Colonic mucosa (tissue), 4 donors: ENCODE measurements around the gene HGS. TPM values are rescaled to one million over a fixed set of nuclear protein-coding genes. Genes with fewer than 3 reads are reported as not detected.

Experiments
- DNase-seq: peaks from one replicate; pipeline ENCODE4 v3.0.0-alpha.2; 2020
- H3K27ac ChIP-seq: fragments of 200-600 bp; one replicate; pipeline ENCODE4 v1.8.0; 2021
- H3K27me3 ChIP-seq: fragments of 200-600 bp; one replicate; pipeline ENCODE4 v1.8.0; 2021
- H3K36me3 ChIP-seq: fragments of 200-600 bp; one replicate; pipeline ENCODE4 v1.8.0; 2021
- H3K4me1 ChIP-seq: fragments of 200-600 bp; one replicate; pipeline ENCODE4 v1.8.0; 2021; ENCODE audit warnings: mild to moderate bottlenecking
- H3K4me3 ChIP-seq: fragments of 200-600 bp; one replicate; pipeline ENCODE4 v1.8.0; 2021
- H3K9ac ChIP-seq, 2 donors: one replicate each; pipeline ENCODE4 v1.7.0; 2013; ENCODE audit warnings: control low read depth in 2 of 2, low read depth in 2 of 2, low read length in 2 of 2
- H3K9me3 ChIP-seq: fragments of 200-600 bp; one replicate; pipeline ENCODE4 v1.8.0; 2021
- intact Hi-C: fragments of 100-400 bp; cut with DNase I; formaldehyde crosslinking; loops from one replicate; pipeline ENCODE4 v1.14.1; 2022
- total RNA-seq, 2 donors: library from RNA; stranded (reverse); fragmentation: NEBNext Ultra II Directional in 1 of 2; extraction: Animal tissue kit (Norgen Biotek cat#: 25700) in 1 of 2; gene quantifications; one replicate each; pipeline ENCODE4 v1.2.1, GENCODE V29; 2021
- TF ChIP-seq, protein P1 (sequence below): fragments of 200-600 bp; IDR thresholded peaks from one replicate; pipeline ENCODE4 v1.8.0; 2022; ENCODE audit warnings: antibody characterized with exemption, mild to moderate bottlenecking
- donor health status: healthy.
- donor health status: DM: no; HTN: no; CAD: no.
- donor health status: DM: no; HTN: no; CAD: no.

The HGS gene
- total RNA-seq, 2 donors from 2014 or later, result 75.2 to 131 TPM

DNA sequence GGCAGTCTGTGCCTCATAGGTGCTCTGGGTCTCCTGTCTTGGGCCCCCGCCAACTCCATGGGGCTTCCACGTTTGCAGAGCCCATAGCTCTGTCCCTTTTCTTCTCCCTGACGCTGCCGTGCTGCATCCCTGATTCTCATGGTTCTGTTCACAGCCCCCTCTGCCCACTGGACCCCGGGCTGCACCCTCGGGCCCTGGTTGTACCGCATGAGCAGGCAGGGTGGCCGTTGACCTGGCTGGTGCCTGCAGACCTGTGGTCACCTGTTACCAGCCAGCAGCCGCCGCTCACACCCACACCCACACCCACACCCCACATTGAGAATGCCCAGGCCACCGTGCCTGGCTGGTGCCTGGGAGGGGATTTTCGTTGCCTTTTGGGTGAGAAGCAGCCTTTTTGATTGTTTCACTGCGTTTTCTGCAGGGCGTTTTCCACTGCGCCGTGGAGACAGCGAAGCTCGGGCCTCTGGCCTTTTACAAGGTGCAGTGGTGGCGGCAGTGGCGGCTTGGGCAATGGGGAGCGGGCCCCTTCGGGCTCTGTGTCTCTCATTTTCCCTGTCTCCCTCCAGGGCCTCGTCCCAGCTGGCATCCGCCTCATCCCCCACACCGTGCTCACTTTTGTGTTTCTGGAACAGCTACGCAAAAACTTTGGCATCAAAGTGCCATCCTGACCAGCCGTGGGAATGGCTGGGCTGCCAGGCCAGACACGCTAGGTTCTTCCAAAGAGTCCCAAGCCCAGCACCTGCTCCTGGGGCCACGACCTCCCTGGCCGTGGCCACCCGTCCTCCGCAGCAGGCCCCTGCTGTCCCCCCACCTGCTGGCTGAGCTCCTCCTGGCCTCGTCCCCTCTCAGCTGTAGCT is 35.8 kb downstream of the HGS start:
- intact Hi-C loops, result no loop called here
- H3K9me3 ChIP-seq, result no peaks in the 10 kb centered on the region
- no peaks in the 10 kb centered on the region for H3K36me3 ChIP-seq
- no peaks in the 10 kb centered on the region for H3K27me3 ChIP-seq
- TF ChIP-seq, protein P1, sequence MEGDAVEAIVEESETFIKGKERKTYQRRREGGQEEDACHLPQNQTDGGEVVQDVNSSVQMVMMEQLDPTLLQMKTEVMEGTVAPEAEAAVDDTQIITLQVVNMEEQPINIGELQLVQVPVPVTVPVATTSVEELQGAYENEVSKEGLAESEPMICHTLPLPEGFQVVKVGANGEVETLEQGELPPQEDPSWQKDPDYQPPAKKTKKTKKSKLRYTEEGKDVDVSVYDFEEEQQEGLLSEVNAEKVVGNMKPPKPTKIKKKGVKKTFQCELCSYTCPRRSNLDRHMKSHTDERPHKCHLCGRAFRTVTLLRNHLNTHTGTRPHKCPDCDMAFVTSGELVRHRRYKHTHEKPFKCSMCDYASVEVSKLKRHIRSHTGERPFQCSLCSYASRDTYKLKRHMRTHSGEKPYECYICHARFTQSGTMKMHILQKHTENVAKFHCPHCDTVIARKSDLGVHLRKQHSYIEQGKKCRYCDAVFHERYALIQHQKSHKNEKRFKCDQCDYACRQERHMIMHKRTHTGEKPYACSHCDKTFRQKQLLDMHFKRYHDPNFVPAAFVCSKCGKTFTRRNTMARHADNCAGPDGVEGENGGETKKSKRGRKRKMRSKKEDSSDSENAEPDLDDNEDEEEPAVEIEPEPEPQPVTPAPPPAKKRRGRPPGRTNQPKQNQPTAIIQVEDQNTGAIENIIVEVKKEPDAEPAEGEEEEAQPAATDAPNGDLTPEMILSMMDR, result no peak
- no peak overlapping the region for H3K9ac ChIP-seq
- H3K4me1 ChIP-seq, result peaks cover 14% of the 10 kb centered on the region
- no peak overlapping the region for H3K27ac ChIP-seq
- no peak overlapping the region for H3K4me3 ChIP-seq
- no peak for DNase-seq

DNA sequence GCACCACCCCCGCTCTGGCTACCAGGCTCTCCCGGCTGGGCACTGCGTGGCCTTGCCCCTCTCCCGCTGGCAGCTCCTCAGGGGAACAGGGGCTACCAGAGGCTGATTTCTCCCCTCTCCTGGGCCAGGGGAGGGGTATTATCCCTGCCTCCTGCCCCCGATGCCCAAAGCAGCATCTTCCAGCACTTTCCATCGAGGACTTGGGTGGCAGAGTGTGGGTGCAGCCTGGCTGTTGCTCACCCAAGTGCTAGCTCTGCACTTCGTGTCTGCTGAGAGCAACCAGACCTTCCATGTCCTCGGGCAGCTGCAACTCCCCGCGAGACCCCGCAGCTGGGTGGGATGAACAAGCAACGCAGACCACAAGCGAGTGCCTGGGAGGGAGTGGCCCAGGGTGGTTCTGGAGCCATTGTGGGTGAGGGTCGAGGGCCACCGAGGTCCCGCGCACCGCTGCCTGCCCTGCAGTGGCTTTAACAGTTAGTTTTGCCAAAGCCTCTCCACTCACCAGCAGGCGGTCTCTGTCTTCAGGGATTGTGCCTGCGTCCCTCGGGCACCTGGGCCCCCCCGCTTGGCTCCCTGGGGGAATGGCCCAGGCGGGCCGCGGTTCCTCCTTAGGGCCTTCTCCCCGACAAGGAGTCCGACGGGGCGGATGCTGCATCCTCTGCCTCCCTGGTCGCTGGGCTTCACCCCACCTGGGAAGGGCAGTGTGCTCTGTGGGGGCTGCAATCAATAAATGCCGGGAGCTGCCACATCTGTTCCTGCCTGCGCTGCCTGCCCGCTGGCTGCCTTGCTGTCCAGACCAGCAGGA is 36.7 kb downstream of the HGS start:
- Histone ChIP-seq H3K27me3 (no peaks in the 10 kb centered on the region), H3K9me3 (no peaks in the 10 kb centered on the region), H3K4me1 (peaks cover 14% of the 10 kb centered on the region), H3K36me3 (no peaks in the 10 kb centered on the region), H3K4me3 (no peak overlapping the region), H3K9ac (no peak overlapping the region), H3K27ac (no peak overlapping the region)
- intact Hi-C loops, result no loop called here
- TF ChIP-seq, protein P1, result no peak
- no peak for DNase-seq

DNA sequence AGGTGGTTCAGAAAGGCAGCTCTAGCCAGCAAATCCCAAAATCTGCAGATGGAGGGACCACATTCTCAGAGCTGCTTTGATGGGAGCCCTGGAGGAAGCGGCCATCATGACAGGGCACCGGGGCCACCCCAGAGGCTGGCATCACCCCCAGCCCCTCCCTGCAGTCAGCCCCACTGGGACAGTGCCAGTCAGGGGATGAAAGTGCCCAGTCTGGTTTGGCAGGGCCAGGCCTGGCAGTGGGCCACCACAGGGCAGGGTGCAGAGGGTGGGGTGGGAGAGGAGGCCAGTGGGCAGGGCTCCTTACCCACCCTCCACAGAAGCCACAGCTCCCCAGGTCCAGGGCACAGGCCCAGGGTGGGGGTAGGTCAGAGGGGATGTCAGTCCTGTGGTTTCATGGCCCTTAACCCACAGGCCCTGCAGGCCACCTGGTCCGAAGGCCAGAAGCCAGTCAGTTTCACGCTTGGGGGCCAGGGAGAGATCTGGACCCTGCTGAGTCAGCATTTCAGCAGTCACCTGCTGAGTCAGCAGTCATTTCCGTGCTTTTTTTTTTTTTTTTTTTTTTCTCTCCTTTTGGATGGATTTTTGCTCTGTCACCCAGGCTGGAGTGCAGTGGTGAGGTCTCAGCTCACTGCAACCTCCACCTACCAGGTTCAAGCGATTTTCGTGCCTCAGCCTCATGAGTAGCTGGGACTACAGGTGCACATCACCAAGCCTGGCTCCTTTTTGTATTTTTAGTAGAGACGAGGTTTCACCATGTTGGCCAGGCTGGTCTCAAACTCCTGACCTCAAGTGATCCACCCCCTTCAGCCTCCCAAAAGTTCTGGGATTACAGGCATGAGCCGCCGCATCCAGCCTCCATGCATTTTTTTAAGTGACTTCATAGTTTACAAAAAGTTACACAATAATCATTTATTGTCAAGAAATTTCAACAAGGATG is 38.6 kb downstream of the HGS start:
- H3K27ac ChIP-seq, result peak overlapping the region; percentile 53
- H3K9ac ChIP-seq, result peak overlapping the region in 1 of 2 donors; percentile 63
- no peak overlapping the region for H3K4me3 ChIP-seq
- TF ChIP-seq, protein P1, result no peak
- no peaks in the 10 kb centered on the region for H3K36me3 ChIP-seq
- no peaks in the 10 kb centered on the region for H3K27me3 ChIP-seq
- intact Hi-C loops, result no loop called here
- H3K4me1 ChIP-seq, result peaks cover 14% of the 10 kb centered on the region
- H3K9me3 ChIP-seq, result no peaks in the 10 kb centered on the region
- peak; percentile 94 for DNase-seq

DNA sequence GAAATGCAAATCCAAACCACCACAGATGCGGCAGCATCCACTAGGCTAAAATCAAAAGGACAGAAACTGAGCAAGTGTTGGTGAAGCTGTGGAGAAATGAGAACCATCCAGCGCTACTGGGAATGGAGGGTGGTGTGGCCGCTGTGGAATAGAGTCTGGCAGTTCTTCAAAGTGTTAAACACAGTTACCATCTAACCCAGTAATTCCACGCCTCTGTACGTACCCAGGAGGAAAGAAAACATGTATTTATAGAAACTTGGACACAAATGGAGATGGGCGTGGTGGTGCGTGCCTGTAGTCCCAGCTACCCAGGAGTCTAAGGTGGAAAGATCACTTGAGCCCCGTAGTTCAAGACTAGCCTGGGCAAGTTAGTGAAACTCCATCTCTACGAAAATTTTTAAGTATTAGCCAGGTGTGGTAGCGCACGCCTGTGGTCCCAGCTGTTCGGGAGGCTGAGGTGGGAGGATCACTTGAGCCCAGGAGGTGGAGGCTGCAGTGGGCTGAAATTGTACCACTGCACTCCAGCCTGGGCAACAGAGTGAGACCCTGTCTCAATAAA is 39.9 kb downstream of the HGS start:
- no peaks in the 10 kb centered on the region for H3K9me3 ChIP-seq
- H3K9ac ChIP-seq, result peak overlapping the region in 1 of 2 donors; percentile 63
- intact Hi-C loops, result no loop called here
- H3K27me3 ChIP-seq, result no peaks in the 10 kb centered on the region
- peaks cover 14% of the 10 kb centered on the region for H3K4me1 ChIP-seq
- DNase-seq, result peak; percentile 65
- H3K27ac ChIP-seq, result peak overlapping the region; percentile 53
- no peak overlapping the region for H3K4me3 ChIP-seq
- no peaks in the 10 kb centered on the region for H3K36me3 ChIP-seq
- TF ChIP-seq, protein P1, result no peak
